Tibial nerve (tissue), 4 donors: ENCODE results near the gene ERG. TPM values are rescaled to one million over a fixed set of nuclear protein-coding genes. Genes with fewer than 3 reads are reported as not detected.

Experiments used
- DNase-seq, 2 donors: peaks; one replicate each; pipeline ENCODE4 v3.0.0-alpha.2; 2019; ENCODE audit warnings: low spot score in 2 of 2
- H3K27ac ChIP-seq, 4 donors: fragments of 200-600 bp; sonication (generic) in 3 of 4; one replicate each; pipeline ENCODE4 v1.5.1; 2017 to 2019; ENCODE audit warnings: mild to moderate bottlenecking in 1 of 4
- H3K27me3 ChIP-seq, 2 donors: fragments of 200-600 bp; sonication (generic) in 1 of 2; one replicate each; pipeline versions ENCODE4 v1.5.1 to v1.6.0; 2017 to 2019
- H3K36me3 ChIP-seq, 3 donors: fragments of 200-600 bp; sonication (generic); one replicate each; pipeline ENCODE4 v1.5.1; 2018 to 2019
- H3K4me1 ChIP-seq, 4 donors: fragments of 200-600 bp; sonication (generic) in 3 of 4; one replicate each; pipeline ENCODE4 v1.5.1; 2017 to 2019
- H3K4me3 ChIP-seq, 4 donors: fragments of 200-600 bp; sonication (generic) in 3 of 4; one replicate each; pipeline ENCODE4 v1.5.1; 2017 to 2019; ENCODE audit warnings: mild to moderate bottlenecking in 1 of 4, moderate library complexity in 1 of 4
- H3K9me3 ChIP-seq, 4 donors: fragments of 200-600 bp; sonication (generic) in 3 of 4; one replicate each; pipeline ENCODE4 v1.5.1; 2017 to 2019
- CTCF ChIP-seq, 5 experiments: fragments of 200-600 bp in 3 of 5; fragments of 450-650 bp in 2 of 5; sonication (generic) in 3 of 5; IDR thresholded peaks; one replicate each; pipeline ENCODE4 v1.5.1; 2016 to 2019; ENCODE audit warnings: antibody characterized with exemption in 5 of 5, mild to moderate bottlenecking in 3 of 5, moderate library complexity in 2 of 5
- EP300 ChIP-seq, 2 donors: sonication (generic); formaldehyde crosslinking; IDR thresholded peaks; one replicate each; pipeline ENCODE4 v1.6.1; 2017; ENCODE audit warnings: antibody characterized with exemption in 2 of 2, mild to moderate bottlenecking in 1 of 2
- POLR2A ChIP-seq, 2 donors: fragments of 450-650 bp; IDR thresholded peaks; one replicate each; pipeline ENCODE4 v1.6.1; 2017; ENCODE audit warnings: antibody characterized with exemption in 2 of 2, mild to moderate bottlenecking in 2 of 2, moderate library complexity in 2 of 2
- WGBS, 2 donors: methylation state at CpG; one replicate each; pipeline ENCODE4 v1.1.5; 2018; 5-methylcytosine and 5-hydroxymethylcytosine counted together
- total RNA-seq, 4 donors: library from RNA; depleted of rRNA; stranded (reverse); fragments of >200 nt; gene quantifications; one replicate each; pipeline ENCODE4 v1.1.0, GENCODE V29; 2016

The ERG gene
- total RNA-seq, 4 donors from 2014 or later, result 5.9 to 20.4 (median 17.6) TPM

GRCh38 chr21:38428211-38428610 is 70.1 kb downstream of the ERG start:
- H3K36me3 ChIP-seq, result no peaks in the 10 kb centered on the region
- no peaks in the 10 kb centered on the region for H3K9me3 ChIP-seq
- DNase-seq, result no peak
- TF ChIP-seq POLR2A (IDR thresholded peaks at IDR 0.05) (no peak), CTCF (IDR thresholded peaks at IDR 0.05) (no peak), EP300 (IDR thresholded peaks at IDR 0.05) (no peak)
- no peaks in the 10 kb centered on the region for H3K27me3 ChIP-seq
- H3K27ac ChIP-seq, result no peak overlapping the region
- no peak overlapping the region for H3K4me3 ChIP-seq
- no peaks in the 10 kb centered on the region for H3K4me1 ChIP-seq
- 70 to 80% methylated on average over 7 of the region's 7 CpGs for WGBS, 2 donors

GRCh38 chr21:38424305-38425019 is 73.8 kb downstream of the ERG start:
- no peak for TF ChIP-seq EP300 (IDR thresholded peaks at IDR 0.05)
- TF ChIP-seq POLR2A (IDR thresholded peaks at IDR 0.05), result no peak
- no peak for TF ChIP-seq CTCF (IDR thresholded peaks at IDR 0.05)
- no peak for DNase-seq
- WGBS, 2 donors, result 65 to 75% methylated on average over 11 of the region's 11 CpGs
- Histone ChIP-seq H3K27me3 (no peaks in the 10 kb centered on the region), H3K27ac (no peak overlapping the region), H3K4me3 (no peak overlapping the region), H3K36me3 (no peaks in the 10 kb centered on the region), H3K9me3 (no peaks in the 10 kb centered on the region), H3K4me1 (no peaks in the 10 kb centered on the region)

GRCh38 chr21:38422082-38422481 is 76.2 kb downstream of the ERG start:
- WGBS, 2 donors, result 82 to 91% methylated on average over 5 of the region's 5 CpGs
- no peaks in the 10 kb centered on the region for H3K36me3 ChIP-seq
- no peaks in the 10 kb centered on the region for H3K9me3 ChIP-seq
- no peak for DNase-seq
- no peak overlapping the region for H3K27ac ChIP-seq
- no peak overlapping the region for H3K4me3 ChIP-seq
- H3K27me3 ChIP-seq, result no peaks in the 10 kb centered on the region
- no peaks in the 10 kb centered on the region for H3K4me1 ChIP-seq
- no peak for TF ChIP-seq EP300 (IDR thresholded peaks at IDR 0.05)
- no peak for TF ChIP-seq POLR2A (IDR thresholded peaks at IDR 0.05)
- no peak for TF ChIP-seq CTCF (IDR thresholded peaks at IDR 0.05)

- Histone ChIP-seq H3K9me3 (no peaks in the 10 kb centered on the region), H3K36me3 (no peaks in the 10 kb centered on the region), H3K4me1 (no peaks in the 10 kb centered on the region), H3K4me3 (no peak overlapping the region), H3K27ac (no peak overlapping the region), H3K27me3 (no peaks in the 10 kb centered on the region)
- 89 to 90% methylated on average over 3 of the region's 3 CpGs for WGBS, 2 donors
- no peak for DNase-seq
- TF ChIP-seq CTCF (IDR thresholded peaks at IDR 0.05) (no peak), EP300 (IDR thresholded peaks at IDR 0.05) (no peak), POLR2A (IDR thresholded peaks at IDR 0.05) (no peak)
Observed at GRCh38 chr21:38420140-38420539, 78.1 kb downstream of the ERG start.

- no peak overlapping the region for H3K27ac ChIP-seq
- H3K36me3 ChIP-seq, result no peaks in the 10 kb centered on the region
Observed at GRCh38 chr21:38417726-38418125, 80.6 kb downstream of the ERG start.

More at GRCh38 chr21:38417726-38418125, 80.6 kb downstream of the ERG start:
- no peaks in the 10 kb centered on the region for H3K27me3 ChIP-seq
- 95 to 97% methylated on average over 5 of the region's 5 CpGs for WGBS, 2 donors
- TF ChIP-seq POLR2A (IDR thresholded peaks at IDR 0.05) (no peak), CTCF (IDR thresholded peaks at IDR 0.05) (no peak), EP300 (IDR thresholded peaks at IDR 0.05) (no peak)
- no peaks in the 10 kb centered on the region for H3K9me3 ChIP-seq
- DNase-seq, result no peak
- H3K4me3 ChIP-seq, result no peak overlapping the region
- H3K4me1 ChIP-seq, result no peaks in the 10 kb centered on the region
